ENCODE measurements around the gene APOE.
"Not testable (repeated sequence)": the region's sequence is repeated elsewhere in the genome, so short reads cannot be mapped to it uniquely, and the experiment has no call there.

The APOE gene

DNA sequence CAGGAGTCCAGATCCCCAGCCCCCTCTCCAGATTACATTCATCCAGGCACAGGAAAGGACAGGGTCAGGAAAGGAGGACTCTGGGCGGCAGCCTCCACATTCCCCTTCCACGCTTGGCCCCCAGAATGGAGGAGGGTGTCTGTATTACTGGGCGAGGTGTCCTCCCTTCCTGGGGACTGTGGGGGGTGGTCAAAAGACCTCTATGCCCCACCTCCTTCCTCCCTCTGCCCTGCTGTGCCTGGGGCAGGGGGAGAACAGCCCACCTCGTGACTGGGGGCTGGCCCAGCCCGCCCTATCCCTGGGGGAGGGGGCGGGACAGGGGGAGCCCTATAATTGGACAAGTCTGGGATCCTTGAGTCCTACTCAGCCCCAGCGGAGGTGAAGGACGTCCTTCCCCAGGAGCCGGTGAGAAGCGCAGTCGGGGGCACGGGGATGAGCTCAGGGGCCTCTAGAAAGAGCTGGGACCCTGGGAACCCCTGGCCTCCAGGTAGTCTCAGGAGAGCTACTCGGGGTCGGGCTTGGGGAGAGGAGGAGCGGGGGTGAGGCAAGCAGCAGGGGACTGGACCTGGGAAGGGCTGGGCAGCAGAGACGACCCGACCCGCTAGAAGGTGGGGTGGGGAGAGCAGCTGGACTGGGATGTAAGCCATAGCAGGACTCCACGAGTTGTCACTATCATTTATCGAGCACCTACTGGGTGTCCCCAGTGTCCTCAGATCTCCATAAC, at the start of gene APOE:
Gene APOE (plus strand): TSS at position 360 of the 724 bp plus-strand sequence. CDS start 829 bp downstream, outside the sequence.
- in situ Hi-C loops (cut with MboI; ENCODE audit: low sequenced_read_pairs): no loop called here

DNA sequence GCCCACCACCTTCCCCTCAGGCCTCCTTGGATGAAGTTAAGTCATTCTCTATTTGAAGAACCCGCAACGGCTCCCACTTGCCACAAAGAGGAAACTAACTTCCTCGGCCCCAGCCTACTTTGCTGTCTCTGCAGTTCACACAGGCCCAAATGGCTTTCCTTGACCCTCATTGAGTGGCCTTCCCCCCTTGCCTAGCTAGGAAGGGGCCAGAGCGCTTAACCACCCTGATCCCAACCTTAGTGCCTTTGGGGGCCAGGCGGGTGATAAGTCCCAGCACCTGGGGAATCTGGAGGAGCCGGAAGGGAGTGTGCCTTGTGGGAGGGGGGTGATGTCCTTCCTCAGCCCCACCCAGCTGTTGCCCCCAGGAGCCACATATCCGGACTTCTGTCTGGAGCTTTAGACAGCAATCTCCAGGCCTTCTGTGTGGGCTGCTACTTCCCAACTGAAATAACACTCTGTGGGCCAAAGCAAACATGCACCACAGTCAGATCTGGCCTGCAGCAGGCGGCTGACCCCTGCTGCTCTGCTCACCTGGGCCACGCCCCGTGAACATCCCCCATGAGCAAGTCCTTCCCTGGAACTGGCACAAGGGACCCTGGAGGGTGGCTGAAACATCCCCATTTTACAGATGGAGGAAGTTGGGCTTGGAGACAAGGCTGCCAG, 49.0 kb upstream of the APOE start:
- in situ Hi-C loops (cut with MboI; ENCODE audit: low sequenced_read_pairs): no loop called here

DNA sequence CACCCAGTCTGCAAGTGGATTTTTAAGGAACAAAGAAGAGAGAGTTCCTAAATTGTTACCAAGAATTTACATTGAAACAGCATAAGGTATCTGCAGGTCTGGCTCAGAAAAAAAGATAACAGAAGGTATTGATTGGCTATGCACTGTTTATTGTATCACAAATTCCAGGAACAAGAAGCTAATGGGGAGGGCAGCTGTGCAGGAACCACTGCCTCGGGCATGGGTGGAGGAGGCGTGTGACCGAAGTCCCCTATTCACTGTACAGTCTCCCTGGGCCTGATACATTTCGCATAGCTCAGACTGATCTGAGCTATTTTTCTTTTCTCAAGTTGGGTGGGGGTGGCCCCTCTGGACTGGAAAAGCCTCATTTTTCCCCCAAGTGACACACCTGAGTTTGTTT, 47.8 kb upstream of the APOE start:
- in situ Hi-C loops (cut with MboI; ENCODE audit: low sequenced_read_pairs): no loop called here

DNA sequence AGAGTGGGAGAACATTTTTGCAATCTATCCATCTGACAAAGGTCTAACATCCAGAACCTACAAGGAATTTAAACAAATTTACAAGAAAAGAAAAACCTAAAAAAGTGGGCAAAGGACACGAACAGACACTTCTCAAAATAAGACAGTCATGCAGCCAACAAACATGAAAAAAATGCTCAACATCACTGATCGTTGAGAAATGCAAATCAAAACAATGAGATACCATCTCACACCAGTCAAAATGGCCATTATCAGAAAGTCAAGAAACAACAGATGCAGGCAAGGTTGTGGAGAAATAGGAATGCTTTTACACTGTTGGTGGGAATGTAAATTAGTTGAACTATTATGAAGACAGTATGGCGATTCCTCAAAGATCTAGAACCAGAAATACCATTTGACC, 44.0 kb upstream of the APOE start:
- in situ Hi-C loops (cut with MboI; ENCODE audit: low sequenced_read_pairs): not testable (repeated sequence)

DNA sequence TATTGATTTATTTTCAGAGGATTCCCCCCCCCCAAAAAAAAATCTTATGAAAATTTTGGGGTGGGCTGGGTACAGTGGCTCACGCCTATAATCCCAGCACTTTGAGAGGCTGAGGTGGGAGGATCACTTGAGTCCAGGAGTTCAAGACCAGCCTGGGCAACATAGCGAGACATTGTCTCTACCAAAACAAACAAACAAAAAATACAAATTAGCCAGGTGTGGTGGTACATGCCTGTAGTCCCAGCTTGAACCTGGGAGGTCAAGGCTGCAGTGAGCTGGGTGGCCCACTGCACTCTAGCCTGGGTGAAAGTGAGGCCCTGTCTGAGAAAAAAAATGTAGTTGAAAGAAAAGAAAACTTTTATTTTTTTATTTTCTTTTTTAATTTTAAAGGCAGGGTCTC, 41.6 kb upstream of the APOE start:
- in situ Hi-C loops (cut with MboI; ENCODE audit: low sequenced_read_pairs): no loop called here

DNA sequence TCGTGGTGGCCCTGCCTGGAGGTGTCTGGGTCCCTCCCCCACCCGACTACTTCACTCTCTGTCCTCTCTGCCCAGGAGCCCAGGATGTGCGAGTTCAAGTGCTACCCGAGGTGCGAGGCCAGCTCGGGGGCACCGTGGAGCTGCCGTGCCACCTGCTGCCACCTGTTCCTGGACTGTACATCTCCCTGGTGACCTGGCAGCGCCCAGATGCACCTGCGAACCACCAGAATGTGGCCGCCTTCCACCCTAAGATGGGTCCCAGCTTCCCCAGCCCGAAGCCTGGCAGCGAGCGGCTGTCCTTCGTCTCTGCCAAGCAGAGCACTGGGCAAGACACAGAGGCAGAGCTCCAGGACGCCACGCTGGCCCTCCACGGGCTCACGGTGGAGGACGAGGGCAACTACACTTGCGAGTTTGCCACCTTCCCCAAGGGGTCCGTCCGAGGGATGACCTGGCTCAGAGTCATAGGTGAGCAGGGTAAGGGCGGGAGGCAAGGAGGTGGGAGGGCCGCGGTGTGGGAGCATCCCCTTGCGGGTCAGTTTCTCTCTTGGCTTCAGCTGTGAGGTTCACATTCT, 40.3 kb upstream of the APOE start:
- in situ Hi-C loops (cut with MboI; ENCODE audit: low sequenced_read_pairs): no loop called here

DNA sequence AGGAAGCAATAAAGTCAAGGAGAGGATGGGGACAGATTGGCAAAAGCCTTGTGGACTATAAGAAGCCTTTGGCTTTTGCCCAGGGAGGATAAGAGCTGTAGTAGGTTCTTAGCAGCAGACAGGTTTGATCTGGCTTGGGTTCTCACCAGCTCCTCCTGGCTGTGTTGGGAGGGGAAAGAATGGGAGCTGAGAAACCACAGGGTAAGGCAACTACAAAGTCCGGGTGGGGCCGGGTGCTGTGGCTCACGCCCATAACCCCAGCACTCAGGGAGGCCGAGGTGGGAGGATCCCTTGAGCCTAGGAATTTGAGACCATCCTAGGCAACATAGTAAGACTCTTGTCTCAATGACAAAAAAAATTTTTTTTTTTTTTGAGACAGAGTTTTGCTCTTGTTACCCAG, 38.9 kb upstream of the APOE start:
- in situ Hi-C loops (cut with MboI; ENCODE audit: low sequenced_read_pairs): no loop called here

DNA sequence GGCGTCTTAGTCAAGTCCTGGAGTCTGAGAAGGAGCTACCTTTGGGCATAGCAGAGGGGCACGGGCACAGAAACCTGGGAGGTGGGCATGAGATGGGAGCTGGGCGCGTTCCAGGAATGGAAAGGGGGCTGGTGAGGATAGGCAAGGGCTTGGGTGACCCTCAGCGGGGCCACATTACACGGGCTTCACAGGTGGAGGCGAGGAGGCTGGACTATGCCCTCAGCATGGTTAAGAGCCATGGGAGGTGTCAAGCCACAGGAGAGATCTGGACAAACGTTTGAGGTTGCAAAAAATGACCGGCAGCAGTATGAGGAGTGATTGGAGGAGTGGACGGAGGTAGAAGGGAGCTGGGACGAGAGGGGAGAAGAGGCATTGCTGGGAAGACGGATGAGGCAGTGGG, 38.0 kb upstream of the APOE start:
- in situ Hi-C loops (cut with MboI; ENCODE audit: low sequenced_read_pairs): no loop called here

DNA sequence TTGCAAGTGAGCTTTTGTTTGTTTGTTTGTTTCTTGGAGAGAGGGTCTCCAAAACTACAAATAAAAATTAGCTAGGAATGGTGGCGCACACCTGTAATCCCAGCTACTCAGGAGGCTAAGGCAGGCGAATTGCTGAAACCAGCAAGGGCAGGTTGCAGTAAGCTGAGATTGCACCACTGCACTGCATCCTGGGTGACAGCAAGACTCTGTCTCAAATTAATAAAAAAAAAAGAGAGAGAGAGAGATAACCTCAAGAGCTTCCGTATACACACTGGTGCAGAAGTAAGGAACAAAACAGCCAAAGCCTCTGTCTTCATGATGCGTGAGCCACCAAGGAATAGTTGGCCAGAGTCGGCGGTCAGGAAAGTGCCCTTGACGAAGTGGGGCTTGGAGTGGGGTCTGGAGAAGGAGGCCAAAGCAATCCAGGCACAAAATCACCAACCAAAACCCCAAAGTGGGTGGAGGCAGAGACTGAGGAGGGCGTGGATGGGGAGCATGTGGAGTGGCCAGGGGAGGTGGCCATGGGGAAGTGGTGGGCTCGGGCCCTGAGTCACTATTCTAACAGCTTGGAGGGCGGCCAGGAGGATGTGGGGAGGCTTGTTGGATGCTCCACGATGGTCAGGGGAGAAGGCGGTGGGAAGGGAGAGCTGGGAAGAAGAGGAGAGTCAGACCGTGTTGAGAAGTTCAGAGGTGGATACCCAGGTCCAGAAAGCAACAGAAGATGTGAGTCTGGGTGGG, 35.7 kb upstream of the APOE start:
- in situ Hi-C loops (cut with MboI; ENCODE audit: low sequenced_read_pairs): no loop called here

DNA sequence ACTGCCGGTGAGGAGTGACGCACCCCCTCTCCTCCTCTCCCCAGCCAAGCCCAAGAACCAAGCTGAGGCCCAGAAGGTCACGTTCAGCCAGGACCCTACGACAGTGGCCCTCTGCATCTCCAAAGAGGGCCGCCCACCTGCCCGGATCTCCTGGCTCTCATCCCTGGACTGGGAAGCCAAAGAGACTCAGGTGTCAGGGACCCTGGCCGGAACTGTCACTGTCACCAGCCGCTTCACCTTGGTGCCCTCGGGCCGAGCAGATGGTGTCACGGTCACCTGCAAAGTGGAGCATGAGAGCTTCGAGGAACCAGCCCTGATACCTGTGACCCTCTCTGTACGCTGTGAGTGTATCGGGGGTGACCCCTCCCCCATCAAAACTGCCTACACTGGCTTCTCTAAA, 33.8 kb upstream of the APOE start:
- in situ Hi-C loops (cut with MboI; ENCODE audit: low sequenced_read_pairs): no loop called here

DNA sequence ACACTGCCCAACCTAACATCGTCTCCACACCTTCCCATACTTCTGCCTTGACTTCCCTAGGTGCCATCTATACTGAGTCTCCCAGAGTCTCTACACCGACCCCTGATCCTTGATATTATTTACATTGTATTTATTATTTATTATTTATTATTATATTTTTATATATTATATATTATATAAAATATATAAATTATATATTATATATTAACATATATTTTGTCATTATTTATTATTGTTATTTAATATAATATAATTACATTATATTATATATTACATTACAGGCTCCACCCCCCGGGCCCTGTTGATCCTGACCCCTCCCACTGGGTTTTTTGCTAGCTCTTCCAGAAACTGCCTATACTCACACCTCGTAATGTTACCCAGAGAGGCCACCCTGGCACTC, 32.9 kb upstream of the APOE start:
- in situ Hi-C loops (cut with MboI; ENCODE audit: low sequenced_read_pairs): no loop called here

DNA sequence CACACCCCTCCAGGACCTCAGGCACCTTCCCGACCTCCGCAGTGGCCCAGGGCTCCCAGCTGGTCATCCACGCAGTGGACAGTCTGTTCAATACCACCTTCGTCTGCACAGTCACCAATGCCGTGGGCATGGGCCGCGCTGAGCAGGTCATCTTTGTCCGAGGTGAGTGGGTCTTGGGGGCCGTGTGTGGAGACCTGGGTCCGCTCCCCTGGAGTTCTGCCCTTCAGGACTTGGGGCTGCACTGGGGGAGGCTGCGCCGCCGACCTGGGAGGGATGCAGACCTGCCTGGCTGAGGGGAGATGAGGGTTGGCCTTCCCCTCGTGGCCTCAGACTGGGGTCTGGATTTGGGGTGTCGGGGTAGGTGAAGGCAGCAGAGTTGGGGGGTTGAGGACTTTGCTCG, 31.3 kb upstream of the APOE start:
- in situ Hi-C loops (cut with MboI; ENCODE audit: low sequenced_read_pairs): no loop called here

DNA sequence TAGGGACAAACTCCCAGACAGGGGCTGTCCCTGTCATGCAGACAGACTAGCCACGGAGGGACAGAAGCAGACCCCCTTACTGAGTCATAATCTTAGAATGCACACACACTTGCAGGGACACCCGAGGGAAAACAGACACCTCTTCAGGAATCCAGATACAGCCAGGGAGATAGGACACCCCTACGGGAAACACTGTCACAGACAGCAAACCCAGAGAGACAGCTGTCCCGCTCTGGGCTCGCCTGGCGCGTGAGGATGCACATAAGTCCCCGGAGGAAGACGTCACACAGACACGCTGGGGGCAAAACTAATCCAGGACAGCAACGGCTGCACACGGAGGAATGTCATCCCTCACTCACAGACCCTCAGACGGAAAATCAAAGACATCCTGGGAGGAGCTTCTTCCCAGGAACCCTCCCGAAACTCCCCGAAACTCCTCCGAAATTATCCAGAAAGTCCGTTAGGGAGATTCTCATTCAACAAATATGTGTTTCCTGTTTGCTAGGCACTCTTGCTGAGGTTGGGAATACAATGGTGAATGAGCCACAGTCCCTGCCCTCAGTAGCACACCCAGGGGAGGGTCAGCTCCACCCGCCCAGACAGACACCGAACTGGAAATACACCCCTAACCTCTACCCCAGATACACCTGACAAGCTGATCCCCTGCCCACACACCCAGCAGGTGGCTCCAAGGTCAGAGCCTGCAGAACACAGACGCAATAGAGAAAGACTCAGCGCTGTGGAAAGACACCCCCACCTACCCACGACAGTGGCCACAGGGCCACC, 29.7 kb upstream of the APOE start:
- in situ Hi-C loops (cut with MboI; ENCODE audit: low sequenced_read_pairs): no loop called here

DNA sequence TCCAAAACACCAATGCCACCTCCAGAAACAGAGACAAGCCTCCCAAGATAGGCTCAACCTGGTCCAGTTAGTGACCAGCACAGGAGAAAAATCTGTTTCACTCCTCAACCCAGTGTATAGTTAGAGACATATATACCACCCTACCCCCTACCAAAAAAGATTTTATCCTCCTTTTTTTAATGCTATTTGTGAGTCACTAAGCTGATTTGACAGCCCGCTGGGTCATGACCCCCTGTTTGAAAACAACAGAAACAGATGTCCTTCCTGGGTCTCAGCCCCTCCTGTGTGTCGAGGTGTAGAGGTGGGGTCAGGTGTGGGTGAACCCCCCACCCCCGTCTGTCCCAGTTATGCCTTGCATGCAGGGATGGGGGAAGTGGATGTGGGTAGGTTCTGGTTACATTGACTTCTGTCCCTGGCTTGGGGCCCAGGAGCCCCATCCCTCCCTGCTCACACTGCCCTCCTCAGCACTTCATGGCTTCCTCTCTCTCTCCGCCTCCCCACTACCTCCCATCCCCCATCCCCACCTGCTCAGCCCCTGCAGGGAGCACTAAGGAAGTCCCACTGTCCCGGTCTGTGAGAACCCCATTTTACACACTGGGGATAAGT, 28.6 kb upstream of the APOE start:
- in situ Hi-C loops (cut with MboI; ENCODE audit: low sequenced_read_pairs): no loop called here

DNA sequence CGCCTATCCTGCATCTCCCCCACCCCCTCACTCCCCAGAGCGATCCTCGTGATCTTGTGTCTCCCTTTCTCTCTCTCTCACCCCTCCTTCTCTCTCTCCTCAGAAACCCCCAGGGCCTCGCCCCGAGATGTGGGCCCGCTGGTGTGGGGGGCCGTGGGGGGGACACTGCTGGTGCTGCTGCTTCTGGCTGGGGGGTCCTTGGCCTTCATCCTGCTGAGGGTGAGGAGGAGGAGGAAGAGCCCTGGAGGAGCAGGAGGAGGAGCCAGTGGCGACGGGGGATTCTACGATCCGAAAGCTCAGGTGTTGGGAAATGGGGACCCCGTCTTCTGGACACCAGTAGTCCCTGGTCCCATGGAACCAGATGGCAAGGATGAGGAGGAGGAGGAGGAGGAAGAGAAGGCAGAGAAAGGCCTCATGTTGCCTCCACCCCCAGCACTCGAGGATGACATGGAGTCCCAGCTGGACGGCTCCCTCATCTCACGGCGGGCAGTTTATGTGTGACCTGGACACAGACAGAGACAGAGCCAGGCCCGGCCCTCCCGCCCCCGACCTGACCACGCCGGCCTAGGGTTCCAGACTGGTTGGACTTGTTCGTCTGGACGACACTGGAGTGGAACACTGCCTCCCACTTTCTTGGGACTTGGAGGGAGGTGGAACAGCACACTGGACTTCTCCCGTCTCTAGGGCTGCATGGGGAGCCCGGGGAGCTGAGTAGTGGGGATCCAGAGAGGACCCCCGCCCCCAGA, 27.3 kb upstream of the APOE start:
- in situ Hi-C loops (cut with MboI; ENCODE audit: low sequenced_read_pairs): no loop called here

DNA sequence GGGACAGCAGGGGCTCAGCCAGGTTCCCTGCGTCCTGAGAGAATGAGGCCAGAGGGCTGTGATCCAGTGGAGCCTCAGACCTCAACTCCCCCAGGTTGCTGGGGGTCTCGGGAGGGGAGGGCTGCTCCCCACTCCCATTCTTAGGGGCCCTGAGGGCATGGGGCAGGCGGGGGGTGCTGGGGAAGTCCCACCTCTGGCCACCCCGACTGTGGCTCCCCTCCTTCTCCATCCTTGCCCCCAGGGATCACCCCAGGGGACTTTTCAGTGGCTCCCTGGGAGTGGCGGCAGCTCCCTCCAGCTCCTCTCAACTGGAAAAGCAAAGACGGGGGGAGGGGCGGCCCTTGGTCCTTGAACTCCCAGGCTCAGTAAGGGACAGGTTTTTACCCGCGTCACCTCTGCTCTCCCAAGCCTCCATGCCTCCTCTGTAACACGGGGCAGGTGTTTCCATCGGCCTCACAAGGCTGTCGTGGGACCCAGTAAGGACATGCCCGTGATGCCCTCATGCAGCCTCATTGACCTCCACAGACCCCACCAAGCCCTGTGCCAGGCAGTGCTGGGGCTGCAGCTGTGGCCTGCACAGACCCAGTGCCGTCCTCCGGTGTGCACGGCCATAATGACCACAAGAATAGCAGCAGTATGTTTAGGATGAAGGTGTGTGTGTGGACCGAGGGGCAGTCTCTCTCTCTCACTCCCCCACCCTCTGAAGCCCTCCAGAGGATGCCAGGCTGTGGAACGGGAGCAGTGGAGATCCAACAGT, 26.1 kb upstream of the APOE start:
- in situ Hi-C loops (cut with MboI; ENCODE audit: low sequenced_read_pairs): no loop called here

DNA sequence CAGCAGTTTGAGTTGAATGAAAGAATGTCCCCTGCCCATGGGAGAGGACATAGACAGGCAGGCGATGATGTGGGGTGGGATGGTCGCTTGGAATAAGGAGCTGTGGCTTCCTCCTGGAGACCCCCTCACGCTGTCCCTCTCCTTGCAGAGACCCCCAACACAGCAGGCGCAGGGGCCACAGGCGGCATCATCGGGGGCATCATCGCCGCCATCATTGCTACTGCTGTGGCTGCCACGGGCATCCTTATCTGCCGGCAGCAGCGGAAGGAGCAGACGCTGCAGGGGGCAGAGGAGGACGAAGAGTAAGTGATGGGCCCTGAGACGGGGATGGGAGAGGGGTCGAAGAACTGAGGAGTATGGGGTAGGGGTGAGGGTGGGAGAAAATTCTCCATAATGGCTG, 23.5 kb upstream of the APOE start:
- in situ Hi-C loops (cut with MboI; ENCODE audit: low sequenced_read_pairs): no loop called here

DNA sequence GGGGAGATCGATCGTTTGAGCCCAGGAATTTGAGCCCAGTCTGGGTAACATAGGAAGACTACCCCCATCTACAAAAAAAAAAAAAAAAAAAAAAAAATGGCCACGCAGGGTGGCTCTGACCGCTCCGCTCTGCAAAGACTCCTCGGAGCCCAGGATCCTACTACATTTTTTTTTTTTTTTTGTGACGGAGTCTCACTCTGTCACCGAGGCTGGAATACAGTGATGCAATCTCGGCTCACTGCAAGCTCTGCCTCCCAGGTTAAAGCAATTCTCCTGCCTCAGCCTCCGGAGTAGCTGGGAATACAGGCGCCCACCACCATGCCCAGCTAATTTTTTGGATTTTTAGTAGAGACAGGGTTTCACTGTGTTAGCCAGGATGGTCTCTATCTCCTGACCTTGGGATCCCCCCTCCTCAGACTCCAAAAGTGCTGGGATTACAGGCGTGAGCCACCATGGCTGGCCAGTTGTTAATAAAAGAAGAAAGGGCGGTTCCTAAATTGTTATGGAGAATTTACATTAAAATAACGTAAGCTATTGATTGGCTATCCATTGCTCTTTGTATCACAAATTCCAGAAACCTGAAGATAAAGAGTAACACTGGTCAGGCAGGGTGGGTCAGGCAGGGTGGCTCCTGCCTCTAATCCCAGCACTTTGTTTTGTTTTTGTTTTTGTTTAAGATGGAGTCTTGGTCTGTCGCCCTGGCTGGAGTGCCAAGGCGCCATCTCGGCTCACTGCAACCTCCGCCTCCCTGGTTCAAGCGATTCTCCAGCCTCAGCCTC, 22.8 kb upstream of the APOE start:
- in situ Hi-C loops (cut with MboI; ENCODE audit: low sequenced_read_pairs): not testable (repeated sequence)

All from HL-60/S4 treated with phorbol 12-myristate 13-acetate at 8.2 ng/mL for 4 days and 3 days (cell line).